Cardiac muscle cell (in vitro differentiated cells and primary cell): Measurements from ENCODE around the gene SCNN1G. TPM values are rescaled to one million over a fixed set of nuclear protein-coding genes. Genes with fewer than 3 reads are reported as not detected.

Experiments used
- DNase-seq, 2 donors: peaks; one replicate each; pipeline versions ENCODE4 v3.0.0 to v3.0.0-alpha.2; 2010 to 2017; ENCODE audit warnings: low read depth in 1 of 2, low spot score in 1 of 2
- H3K27ac ChIP-seq: fragments of 200-600 bp; sonication (generic); 2 replicates; pipeline ENCODE4 v1.5.1; 2016
- H3K27me3 ChIP-seq: fragments of 200-600 bp; sonication (generic); 2 replicates; pipeline ENCODE4 v1.6.0; 2016; ENCODE audit warnings: control low read depth
- H3K36me3 ChIP-seq: fragments of 200-600 bp; sonication (generic); 2 replicates; pipeline ENCODE4 v1.5.1; 2016; ENCODE audit warnings: control low read depth
- H3K4me1 ChIP-seq: fragments of 200-600 bp; sonication (generic); 2 replicates; pipeline ENCODE4 v1.8.1; 2017; ENCODE audit warnings: low read depth, mild to moderate bottlenecking, mixed run types
- H3K4me3 ChIP-seq: fragments of 200-600 bp; sonication (generic); 2 replicates; pipeline ENCODE4 v1.5.1; 2016; ENCODE audit warnings: mild to moderate bottlenecking
- H3K9me3 ChIP-seq: fragments of 200-600 bp; sonication (generic); 2 replicates; pipeline ENCODE4 v1.5.1; 2017; ENCODE audit warnings: low read depth, mild to moderate bottlenecking, control low read depth
- polyA plus RNA-seq: library from polyadenylated mRNA; unstranded; fragments of >200 nt; fragmentation: Nextera tagmentation; extraction: Ambion mirVana; gene quantifications from 2 replicates; pipeline ENCODE4 v1.2.1, GENCODE V29; 2016
- total RNA-seq: library from RNA; depleted of rRNA; stranded (reverse); fragments of >200 nt; gene quantifications from 2 replicates; pipeline ENCODE4 v1.2.3, GENCODE V29; 2016
- TF ChIP-seq, protein P1 (sequence below): IDR thresholded peaks from 2 replicates; pipeline ENCODE4 v1.5.1; 2012; ENCODE audit warnings: low read depth, mild to moderate bottlenecking, low read length

The SCNN1G gene
- total and polyA plus RNA-seq, 2 experiments from 2014 or later: not detected

GRCh38 chr16:23148513-23149266, 33.9 kb upstream of the SCNN1G start:
- H3K36me3 ChIP-seq: no peaks in the 10 kb centered on the region
- no peaks in the 10 kb centered on the region for H3K9me3 ChIP-seq
- TF ChIP-seq, protein P1, sequence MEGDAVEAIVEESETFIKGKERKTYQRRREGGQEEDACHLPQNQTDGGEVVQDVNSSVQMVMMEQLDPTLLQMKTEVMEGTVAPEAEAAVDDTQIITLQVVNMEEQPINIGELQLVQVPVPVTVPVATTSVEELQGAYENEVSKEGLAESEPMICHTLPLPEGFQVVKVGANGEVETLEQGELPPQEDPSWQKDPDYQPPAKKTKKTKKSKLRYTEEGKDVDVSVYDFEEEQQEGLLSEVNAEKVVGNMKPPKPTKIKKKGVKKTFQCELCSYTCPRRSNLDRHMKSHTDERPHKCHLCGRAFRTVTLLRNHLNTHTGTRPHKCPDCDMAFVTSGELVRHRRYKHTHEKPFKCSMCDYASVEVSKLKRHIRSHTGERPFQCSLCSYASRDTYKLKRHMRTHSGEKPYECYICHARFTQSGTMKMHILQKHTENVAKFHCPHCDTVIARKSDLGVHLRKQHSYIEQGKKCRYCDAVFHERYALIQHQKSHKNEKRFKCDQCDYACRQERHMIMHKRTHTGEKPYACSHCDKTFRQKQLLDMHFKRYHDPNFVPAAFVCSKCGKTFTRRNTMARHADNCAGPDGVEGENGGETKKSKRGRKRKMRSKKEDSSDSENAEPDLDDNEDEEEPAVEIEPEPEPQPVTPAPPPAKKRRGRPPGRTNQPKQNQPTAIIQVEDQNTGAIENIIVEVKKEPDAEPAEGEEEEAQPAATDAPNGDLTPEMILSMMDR: no peak
- H3K27ac ChIP-seq: no peak overlapping the region
- peak; percentile 54 to 62 for DNase-seq
- H3K27me3 ChIP-seq: peaks cover 3% of the 10 kb centered on the region
- peak overlapping the region; percentile 58 for H3K4me3 ChIP-seq
- H3K4me1 ChIP-seq: peaks cover 2% of the 10 kb centered on the region

GRCh38 chr16:23149267-23149992, 33.1 kb upstream of the SCNN1G start, which contains the start of gene USP31:
Gene USP31, minus strand, starts transcription at chr16:23149452. Its CDS starts 182 bp downstream, at chr16:23149270.
- H3K27me3 ChIP-seq: peaks cover 3% of the 10 kb centered on the region
- H3K9me3 ChIP-seq: no peaks in the 10 kb centered on the region
- no peaks in the 10 kb centered on the region for H3K36me3 ChIP-seq
- peak within 1 kb of the TSS; percentile 58 for H3K4me3 ChIP-seq
- no peak within 1 kb of the TSS for H3K27ac ChIP-seq
- peak; percentile 98 for DNase-seq
- no peaks in the 10 kb centered on the region for H3K4me1 ChIP-seq
- TF ChIP-seq, protein P1: no peak

DNA sequence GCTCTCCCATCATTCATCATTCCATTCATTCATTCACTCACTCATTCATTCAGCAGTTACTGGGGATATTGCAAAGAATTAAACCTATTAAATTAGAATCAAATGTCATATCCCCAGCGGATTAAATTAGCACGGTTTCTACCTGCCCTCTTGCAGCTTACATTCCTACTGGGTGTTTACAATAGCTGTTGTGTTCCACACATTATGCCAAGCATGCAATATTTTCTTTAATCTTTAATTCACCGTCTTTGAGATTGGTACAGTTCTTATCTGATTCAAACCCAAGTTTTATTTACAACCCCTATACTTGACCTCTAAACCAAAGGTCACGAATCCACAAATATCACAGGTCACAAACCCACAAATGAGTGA, 32.6 kb upstream of the SCNN1G start:
- peaks cover 3% of the 10 kb centered on the region for H3K27me3 ChIP-seq
- H3K4me3 ChIP-seq: peak overlapping the region; percentile 58
- H3K27ac ChIP-seq: no peak overlapping the region
- no peaks in the 10 kb centered on the region for H3K36me3 ChIP-seq
- DNase-seq: no peak
- TF ChIP-seq, protein P1: no peak
- no peaks in the 10 kb centered on the region for H3K9me3 ChIP-seq
- H3K4me1 ChIP-seq: no peaks in the 10 kb centered on the region

DNA sequence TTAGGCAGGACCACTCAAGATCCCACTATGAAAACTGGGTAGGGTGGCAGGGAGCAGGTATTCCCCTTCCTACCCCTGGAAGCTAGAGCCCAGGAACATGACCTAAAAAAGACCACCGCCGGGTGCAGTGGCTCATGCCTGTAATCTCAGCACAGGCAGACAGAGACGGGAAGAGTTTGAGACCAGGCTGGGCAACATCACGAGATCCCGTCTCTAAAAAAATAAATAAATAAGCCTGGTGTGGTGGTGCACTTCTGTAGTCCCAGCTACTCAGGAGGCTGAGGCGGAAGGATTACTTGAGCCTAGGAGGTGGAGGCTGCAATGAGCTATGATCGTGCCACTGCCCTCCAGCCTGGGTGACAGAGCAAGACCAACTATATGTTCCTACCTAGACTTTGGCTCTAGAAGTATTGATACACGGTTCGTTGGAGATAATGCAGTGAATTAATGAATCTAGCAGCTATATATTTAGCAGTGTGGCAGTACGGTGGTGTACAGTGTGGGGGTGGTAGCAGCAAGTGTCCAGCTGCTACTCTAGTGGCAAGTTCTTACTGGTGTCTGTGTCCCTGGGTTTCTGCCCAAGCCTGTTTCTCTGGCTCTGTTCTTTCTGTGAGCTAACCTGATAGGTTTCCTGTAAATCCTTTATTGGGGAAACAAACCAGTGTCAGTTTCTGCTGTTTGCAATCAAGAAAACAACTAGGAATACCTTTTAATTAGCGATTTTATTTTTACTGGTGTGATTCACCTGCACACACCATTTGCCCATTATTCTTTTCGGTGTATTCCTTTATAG, 30.0 kb upstream of the SCNN1G start:
- Histone ChIP-seq H3K27me3 (peaks cover 3% of the 10 kb centered on the region), H3K36me3 (no peaks in the 10 kb centered on the region), H3K27ac (no peak overlapping the region), H3K9me3 (no peaks in the 10 kb centered on the region), H3K4me3 (no peak overlapping the region), H3K4me1 (no peaks in the 10 kb centered on the region)
- DNase-seq: no peak
- TF ChIP-seq, protein P1: no peak

- TF ChIP-seq, protein P1: peak; percentile 54
- H3K27ac ChIP-seq: no peak overlapping the region
These were observed 27.0 kb upstream of the SCNN1G start for GRCh38 chr16:23155445-23156049.

More at GRCh38 chr16:23155445-23156049, 27.0 kb upstream of the SCNN1G start:
- Histone ChIP-seq H3K27me3 (peaks cover 3% of the 10 kb centered on the region), H3K9me3 (no peaks in the 10 kb centered on the region), H3K4me1 (no peaks in the 10 kb centered on the region), H3K4me3 (no peak overlapping the region), H3K36me3 (no peaks in the 10 kb centered on the region)
- peak; percentile 27 to 34 for DNase-seq
